ENCODE data around the gene CD52. TPM values are rescaled to one million over a fixed set of nuclear protein-coding genes. Genes with fewer than 3 reads are reported as not detected.
A peak's percentile ranks its signal among the peaks of the same experiment; 100 is the strongest.

The CD52 gene
- total and polyA plus RNA-seq, 2 of the 13 experiments (the other 11 are each of a cell fraction or from before 2014, with no cell fraction given) = 0.32 TPM; not detected in 1

DNA sequence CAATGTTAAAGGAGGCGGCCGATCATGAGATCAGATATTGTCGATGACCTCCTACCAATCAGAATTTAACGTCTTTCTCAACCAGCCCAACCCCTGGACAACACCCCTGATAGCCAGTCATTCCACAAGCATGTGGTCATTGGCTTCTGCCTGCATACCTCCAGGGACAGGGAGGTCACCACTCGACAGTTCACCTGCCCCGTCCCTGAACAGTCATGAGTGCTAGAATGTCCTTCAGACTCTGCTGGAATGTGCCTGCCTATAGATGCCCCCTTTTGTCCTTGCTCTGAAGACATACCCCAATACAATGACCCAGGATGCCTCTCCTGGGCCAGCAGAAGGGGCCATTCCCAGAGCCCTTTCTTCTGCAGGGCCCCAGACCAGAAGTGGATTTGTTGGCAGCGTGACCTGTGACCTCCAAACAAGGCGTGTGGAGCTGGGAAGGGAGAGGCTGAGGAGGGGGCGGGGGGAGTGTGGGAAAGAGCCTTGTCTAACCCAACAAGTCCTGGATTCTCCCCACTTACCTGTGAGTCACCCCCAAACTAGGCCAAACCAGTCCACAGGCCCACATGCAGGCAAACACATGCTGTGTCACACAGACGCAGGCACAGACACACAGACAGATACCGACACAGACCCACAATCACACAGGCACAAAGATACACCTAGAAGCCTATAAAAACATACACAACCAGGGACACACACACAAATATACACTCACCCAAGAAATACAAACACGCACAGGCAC is 34.0 kb downstream of the CD52 start (continued):
- TF ChIP-seq, protein P1, sequence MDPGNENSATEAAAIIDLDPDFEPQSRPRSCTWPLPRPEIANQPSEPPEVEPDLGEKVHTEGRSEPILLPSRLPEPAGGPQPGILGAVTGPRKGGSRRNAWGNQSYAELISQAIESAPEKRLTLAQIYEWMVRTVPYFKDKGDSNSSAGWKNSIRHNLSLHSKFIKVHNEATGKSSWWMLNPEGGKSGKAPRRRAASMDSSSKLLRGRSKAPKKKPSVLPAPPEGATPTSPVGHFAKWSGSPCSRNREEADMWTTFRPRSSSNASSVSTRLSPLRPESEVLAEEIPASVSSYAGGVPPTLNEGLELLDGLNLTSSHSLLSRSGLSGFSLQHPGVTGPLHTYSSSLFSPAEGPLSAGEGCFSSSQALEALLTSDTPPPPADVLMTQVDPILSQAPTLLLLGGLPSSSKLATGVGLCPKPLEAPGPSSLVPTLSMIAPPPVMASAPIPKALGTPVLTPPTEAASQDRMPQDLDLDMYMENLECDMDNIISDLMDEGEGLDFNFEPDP (CRISPR knock-in tag; conservative IDR thresholded peaks at IDR 0.05) = no peak
- TF ChIP-seq ARNT (IDR thresholded peaks at IDR 0.05) (no peak), ZNF660 (CRISPR knock-in tag; IDR thresholded peaks at IDR 0.05; ENCODE audit: borderline replicate concordance, low read depth) (no peak), ZNF564 (CRISPR knock-in tag; IDR thresholded peaks at IDR 0.05) (no peak), ZNF790 (CRISPR knock-in tag; IDR thresholded peaks at IDR 0.05; ENCODE audit: borderline replicate concordance) (no peak), RARA (CRISPR knock-in tag; IDR thresholded peaks at IDR 0.05) (peak; percentile 91), ATF3 (CRISPR knock-in tag; IDR thresholded peaks at IDR 0.05) (peak; percentile 93), SP4 (CRISPR knock-in tag; IDR thresholded peaks at IDR 0.05) (no peak), THAP7 (CRISPR knock-in tag; IDR thresholded peaks at IDR 0.05) (no peak), MXI1 (IDR thresholded peaks at IDR 0.05; ENCODE audit: borderline replicate concordance, low read depth, low read length) (peak; percentile 18; the same call in 1 of the 3 replicates), ATF1 (CRISPR knock-in tag; IDR thresholded peaks at IDR 0.05) (no peak), POLR2AphosphoS5 (IDR thresholded peaks at IDR 0.05; ENCODE audit: low read depth, low read length) (no peak), TFDP1 (CRISPR knock-in tag; IDR thresholded peaks at IDR 0.05; ENCODE audit: borderline replicate concordance) (0 out of 2 replicates have a peak, but pooled peaks have one; percentile 23), CCDC6 (CRISPR knock-in tag; IDR thresholded peaks at IDR 0.05) (no peak), NFATC3 (CRISPR knock-in tag; IDR thresholded peaks at IDR 0.05) (no peak), ASH2L (IDR thresholded peaks at IDR 0.05; ENCODE audit: insufficient read length, low read depth, low read length) (peak; percentile 23), U2AF1 (optimal IDR thresholded peaks at IDR 0.05; ENCODE audit: low read depth, low read length) (no peak), NR1H2 (CRISPR knock-in tag; IDR thresholded peaks at IDR 0.05; ENCODE audit: borderline replicate concordance, low read depth) (no peak), ZNF841 (CRISPR knock-in tag; IDR thresholded peaks at IDR 0.05; ENCODE audit: borderline replicate concordance) (no peak), ZNF251 (CRISPR knock-in tag; IDR thresholded peaks at IDR 0.05) (no peak), ZNF317 (CRISPR knock-in tag; IDR thresholded peaks at IDR 0.05) (no peak), MEF2D (CRISPR knock-in tag; IDR thresholded peaks at IDR 0.05) (peak; percentile 14; the same call in 1 of the 2 replicates), PAF1 (CRISPR knock-in tag; IDR thresholded peaks at IDR 0.05) (no peak), SMARCC2 (IDR thresholded peaks at IDR 0.05) (no peak), ZNF678 (CRISPR knock-in tag; IDR thresholded peaks at IDR 0.05) (no peak), TBX2 (CRISPR knock-in tag; IDR thresholded peaks at IDR 0.05; ENCODE audit: borderline replicate concordance) (no peak; the same call in 1 of the 2 replicates), EP300 (IDR thresholded peaks at IDR 0.05; ENCODE audit: low read depth in 2 of 2, low read length in 2 of 2) (no peak; a peak in 2 of 4 replicates), EP300 (CRISPR knock-in tag; IDR thresholded peaks at IDR 0.05; ENCODE audit: borderline replicate concordance) (peak; percentile 68; the same call in 1 of the 2 replicates), KDM1A (CRISPR knock-in tag; IDR thresholded peaks at IDR 0.05) (peak; percentile 96; the same call in 1 of the 2 replicates), EZH2 (conservative IDR thresholded peaks at IDR 0.05; ENCODE audit: low read depth, low read length) (no peak)

Data from HepG2 (cell line).